H9 (cell line): ENCODE data around the gene STC2. TPM values are rescaled to one million over a fixed set of nuclear protein-coding genes. Genes with fewer than 3 reads are reported as not detected.

Experiments used
- DNase-seq: peaks from one replicate; pipeline ENCODE4 v3.0.0-alpha.2; 2017
- H2AFZ ChIP-seq: one replicate; pipeline ENCODE4 v1.6.1; 2013; ENCODE audit warnings: mild to moderate bottlenecking, low read length, control low read depth, moderate library complexity
- H2AK5ac ChIP-seq: 2 replicates; pipeline ENCODE4 v1.6.1; 2013; ENCODE audit warnings: low read length, control low read depth, mixed read lengths; ENCODE audit not compliant: insufficient read length
- H2BK120ac ChIP-seq: one replicate; pipeline ENCODE4 v1.6.1; 2013; ENCODE audit warnings: low read depth, mild to moderate bottlenecking, low read length, control low read depth, inconsistent platforms; ENCODE audit not compliant: poor library complexity, severe bottlenecking
- H2BK12ac ChIP-seq: 2 replicates; pipeline ENCODE4 v1.6.1; 2013; ENCODE audit warnings: low read length, control low read depth, mixed read lengths, low read depth; ENCODE audit not compliant: insufficient read length
- H2BK15ac ChIP-seq: 2 replicates; pipeline ENCODE4 v1.6.1; 2013; ENCODE audit warnings: low read depth, low read length, control low read depth
- H2BK20ac ChIP-seq: one replicate; pipeline ENCODE4 v1.6.1; 2013; ENCODE audit warnings: low read depth, mild to moderate bottlenecking, low read length, control low read depth, inconsistent platforms; ENCODE audit not compliant: poor library complexity, severe bottlenecking
- H2BK5ac ChIP-seq: 2 replicates; pipeline ENCODE4 v1.6.1; 2013; ENCODE audit warnings: low read length, control low read depth, mixed read lengths; ENCODE audit not compliant: insufficient read length
- H3K14ac ChIP-seq: 2 replicates; pipeline ENCODE4 v1.6.1; 2013; ENCODE audit warnings: low read length, control low read depth; ENCODE audit not compliant: insufficient read depth
- H3K18ac ChIP-seq: 2 replicates; pipeline ENCODE4 v1.6.1; 2013; ENCODE audit warnings: low read depth, mild to moderate bottlenecking, mixed read lengths, low read length, control low read depth; ENCODE audit not compliant: insufficient read length
- H3K23ac ChIP-seq: 2 replicates; pipeline ENCODE4 v1.6.1; 2013; ENCODE audit warnings: low read length, control low read depth, mixed read lengths, low read depth; ENCODE audit not compliant: insufficient read length
- H3K23me2 ChIP-seq: 2 replicates; pipeline ENCODE4 v1.6.1; 2013; ENCODE audit warnings: low read depth, mild to moderate bottlenecking, mixed read lengths, low read length, control low read depth; ENCODE audit not compliant: insufficient read length, poor library complexity, severe bottlenecking
- H3K27ac ChIP-seq: 2 replicates; pipeline ENCODE4 v1.5.1; 2013; ENCODE audit warnings: low read length, control low read depth, mixed read lengths, low read depth; ENCODE audit not compliant: insufficient read length
- H3K27me3 ChIP-seq: 2 replicates; pipeline ENCODE4 v1.6.1; 2013; ENCODE audit warnings: low read length, control low read depth, inconsistent platforms; ENCODE audit not compliant: insufficient read depth
- H3K4ac ChIP-seq: 2 replicates; pipeline ENCODE4 v1.6.1; 2013; ENCODE audit warnings: low read depth, mild to moderate bottlenecking, control low read depth, inconsistent platforms, low read length, moderate library complexity
- H3K4me1 ChIP-seq: 2 replicates; pipeline ENCODE4 v1.6.1; 2013; ENCODE audit warnings: low read length, control low read depth, inconsistent platforms; ENCODE audit not compliant: insufficient read depth
- H3K4me2 ChIP-seq: 2 replicates; pipeline ENCODE4 v1.6.1; 2013; ENCODE audit warnings: low read length, control low read depth, mixed read lengths; ENCODE audit not compliant: insufficient read length, insufficient read depth
- H3K56ac ChIP-seq: 2 replicates; pipeline ENCODE4 v1.6.1; 2013; ENCODE audit warnings: low read depth, mild to moderate bottlenecking, mixed read lengths, low read length, control low read depth; ENCODE audit not compliant: insufficient read length
- H3K79me1 ChIP-seq: 2 replicates; pipeline ENCODE4 v1.6.1; 2013; ENCODE audit warnings: low read depth, mild to moderate bottlenecking, moderate library complexity, low read length, control low read depth, inconsistent platforms; ENCODE audit not compliant: insufficient read depth, poor library complexity, severe bottlenecking
- H3K79me2 ChIP-seq: 2 replicates; pipeline ENCODE4 v1.6.1; 2013; ENCODE audit warnings: low read length, control low read depth, inconsistent platforms; ENCODE audit not compliant: insufficient read depth
- H3K9ac ChIP-seq: 2 replicates; pipeline ENCODE4 v1.6.1; 2013; ENCODE audit warnings: low read length, control low read depth, mixed read lengths; ENCODE audit not compliant: insufficient read length; ENCODE audit errors: extremely low read depth
- H3K9me3 ChIP-seq: one replicate; pipeline ENCODE4 v1.6.1; 2013; ENCODE audit warnings: low read depth, low read length, inconsistent platforms; ENCODE audit not compliant: control insufficient read depth
- H3T11ph ChIP-seq: one replicate; pipeline ENCODE4 v1.6.1; 2013; ENCODE audit warnings: mild to moderate bottlenecking, low read length, control low read depth, inconsistent platforms
- H4K20me1 ChIP-seq: one replicate; pipeline ENCODE4 v1.6.1; 2013; ENCODE audit not compliant: control insufficient read depth, insufficient read length, insufficient read depth
- H4K5ac ChIP-seq: 2 replicates; pipeline ENCODE4 v1.6.1; 2013; ENCODE audit warnings: low read depth, mild to moderate bottlenecking, mixed read lengths, low read length, control low read depth; ENCODE audit not compliant: insufficient read length
- H4K8ac ChIP-seq: replicated peaks from 2 replicates; pipeline ENCODE4 v1.6.1; 2013; ENCODE audit warnings: low read length, control low read depth, mixed read lengths, low read depth; ENCODE audit not compliant: insufficient read length
- H4K91ac ChIP-seq: 2 replicates; pipeline ENCODE4 v1.6.1; 2013; ENCODE audit warnings: low read depth, mild to moderate bottlenecking, moderate library complexity, mixed read lengths, low read length, control low read depth; ENCODE audit not compliant: insufficient read length
- H3K27ac Mint-ChIP-seq, 3 experiments: 2 replicates in 2 of 3; 3 replicates in 1 of 3; pipeline ENCODE4 v1.8.0; 2020 to 2021; ENCODE audit warnings: mixed read lengths in 3 of 3, mild to moderate bottlenecking in 1 of 3, moderate library complexity in 1 of 3
- H3K27me3 Mint-ChIP-seq: 2 replicates; pipeline ENCODE4 v1.8.0; 2021; ENCODE audit warnings: low read depth, mild to moderate bottlenecking, moderate library complexity, mixed read lengths
- H3K36me3 Mint-ChIP-seq, 3 experiments: 2 replicates in 2 of 3; 3 replicates in 1 of 3; pipeline ENCODE4 v1.8.0; 2020 to 2021; ENCODE audit warnings: low read depth in 3 of 3, mixed read lengths in 3 of 3; ENCODE audit not compliant: insufficient read depth in 1 of 3
- H3K4me1 Mint-ChIP-seq, 2 experiments: 2 replicates each; pipeline ENCODE4 v1.8.0; 2020; ENCODE audit warnings: mixed read lengths in 2 of 2
- H3K4me3 Mint-ChIP-seq, 2 experiments: 2 replicates in 1 of 2; 3 replicates in 1 of 2; pipeline ENCODE4 v1.8.0; 2020 to 2021; ENCODE audit warnings: mild to moderate bottlenecking in 2 of 2, mixed read lengths in 2 of 2, moderate library complexity in 1 of 2
- H3K9me3 Mint-ChIP-seq, 2 experiments: 2 replicates in 1 of 2; 3 replicates in 1 of 2; pipeline ENCODE4 v1.8.0; 2020; ENCODE audit warnings: mild to moderate bottlenecking in 2 of 2, mixed read lengths in 2 of 2, moderate library complexity in 1 of 2
- WGBS: extraction: QIAGEN DNeasy Blood & Tissue Kit; methylation state at CpG from one replicate; pipeline ENCODE4 v1.1.7; 2013; ENCODE audit warnings: missing lambda C conversion rate, low lambda C conversion rate, mixed read lengths; ENCODE audit not compliant: insufficient read length; ENCODE audit errors: extremely low coverage; 5-methylcytosine and 5-hydroxymethylcytosine counted together
- total RNA-seq: library from RNA; stranded (reverse); gene quantifications from 2 replicates; pipeline ENCODE4 v1.2.1, GENCODE V29; 2021
- TF ChIP-seq, protein P1 (sequence below): fragments of 200-600 bp; sonication (generic); conservative IDR thresholded peaks from 3 replicates; pipeline ENCODE4 v1.8.0; 2021; ENCODE audit warnings: antibody characterized with exemption, mild to moderate bottlenecking

STC2 gene
- total RNA-seq, 1 experiment from 2014 or later: 77.7 TPM

DNA sequence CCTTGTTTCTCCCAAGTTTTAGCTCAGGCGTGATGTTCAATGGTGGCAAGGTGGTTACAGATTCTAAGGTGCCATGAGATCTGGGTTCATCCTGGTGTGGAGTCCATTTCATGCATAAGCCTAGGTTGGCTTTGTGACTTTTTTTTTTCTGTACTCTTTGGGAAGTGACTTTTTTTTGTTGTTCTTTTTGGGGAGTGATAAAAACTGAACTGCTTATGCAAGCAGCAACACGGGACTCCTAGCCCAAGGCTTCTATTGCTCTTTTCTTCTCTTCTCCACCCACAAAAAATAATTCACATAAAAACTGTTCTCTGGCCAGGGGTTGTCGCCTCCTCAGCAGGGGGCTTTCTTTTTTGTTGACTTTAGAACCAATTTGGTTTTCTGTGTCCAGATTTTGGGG, 15.4 kb downstream of the STC2 start:
- H3K27me3 Mint-ChIP-seq: peaks cover 19% of the 10 kb centered on the region
- peaks cover 30 to 34% of the 10 kb centered on the region in 2 experiments for H3K4me1 Mint-ChIP-seq
- no peak overlapping the region for H3K4me3 Mint-ChIP-seq

More for the DNA sequence above, 15.4 kb downstream of the STC2 start:
- Mint-ChIP-seq H3K9me3 (peaks cover 9 to 10% of the 10 kb centered on the region in 2 experiments), H3K36me3 (peaks cover 12 to 27% (median 23%) of the 10 kb centered on the region in 3 experiments), H3K27ac (peak overlapping the region in 1 of 3 experiments; percentile 78; a peak in 1 of 7 replicates)
- Histone ChIP-seq H3K23me2 (no peaks in the 10 kb centered on the region), H2BK120ac (no peak overlapping the region), H4K5ac (no peak overlapping the region), H3K79me1 (no peaks in the 10 kb centered on the region), H3K18ac (no peak overlapping the region), H2AK5ac (no peak overlapping the region), H3K27me3 (no peaks in the 10 kb centered on the region), H2BK5ac (no peak overlapping the region), H3K27ac (no peak overlapping the region), H3K23ac (no peak overlapping the region), H3K79me2 (no peaks in the 10 kb centered on the region), H3T11ph (no peak overlapping the region), H3K56ac (no peak overlapping the region), H3K9ac (no peak overlapping the region), H2AFZ (no peak overlapping the region), H3K4ac (no peak overlapping the region), H4K91ac (no peak overlapping the region), H3K4me1 (no peaks in the 10 kb centered on the region; the same call in 1 of the 2 replicates), H3K14ac (no peak overlapping the region), H2BK20ac (no peak overlapping the region), H2BK12ac (no peak overlapping the region), H4K8ac (no peak overlapping the region), H3K4me2 (no peak overlapping the region), H2BK15ac (no peak overlapping the region), H4K20me1 (no peaks in the 10 kb centered on the region), H3K9me3 (no peaks in the 10 kb centered on the region)
- DNase-seq: no peak
- no CpG with 5 or more reads among the region's 3 CpGs for WGBS
- TF ChIP-seq, protein P1, sequence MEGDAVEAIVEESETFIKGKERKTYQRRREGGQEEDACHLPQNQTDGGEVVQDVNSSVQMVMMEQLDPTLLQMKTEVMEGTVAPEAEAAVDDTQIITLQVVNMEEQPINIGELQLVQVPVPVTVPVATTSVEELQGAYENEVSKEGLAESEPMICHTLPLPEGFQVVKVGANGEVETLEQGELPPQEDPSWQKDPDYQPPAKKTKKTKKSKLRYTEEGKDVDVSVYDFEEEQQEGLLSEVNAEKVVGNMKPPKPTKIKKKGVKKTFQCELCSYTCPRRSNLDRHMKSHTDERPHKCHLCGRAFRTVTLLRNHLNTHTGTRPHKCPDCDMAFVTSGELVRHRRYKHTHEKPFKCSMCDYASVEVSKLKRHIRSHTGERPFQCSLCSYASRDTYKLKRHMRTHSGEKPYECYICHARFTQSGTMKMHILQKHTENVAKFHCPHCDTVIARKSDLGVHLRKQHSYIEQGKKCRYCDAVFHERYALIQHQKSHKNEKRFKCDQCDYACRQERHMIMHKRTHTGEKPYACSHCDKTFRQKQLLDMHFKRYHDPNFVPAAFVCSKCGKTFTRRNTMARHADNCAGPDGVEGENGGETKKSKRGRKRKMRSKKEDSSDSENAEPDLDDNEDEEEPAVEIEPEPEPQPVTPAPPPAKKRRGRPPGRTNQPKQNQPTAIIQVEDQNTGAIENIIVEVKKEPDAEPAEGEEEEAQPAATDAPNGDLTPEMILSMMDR: no peak
